Esophagus squamous epithelium (tissue), 5 donors: Measurements from ENCODE around the gene ORM1. TPM values are rescaled to one million over a fixed set of nuclear protein-coding genes. Genes with fewer than 3 reads are reported as not detected.

Source experiments
- DNase-seq: peaks from one replicate; lab custom pipeline; 2025; lab: John Stamatoyannopoulos, UW
- H3K27ac ChIP-seq, 4 donors: fragments of 200-600 bp; sonication (generic); one replicate each; pipeline ENCODE4 v1.5.1; 2016 to 2019; ENCODE audit warnings: mild to moderate bottlenecking in 1 of 4
- H3K27me3 ChIP-seq, 4 donors: fragments of 200-600 bp; sonication (generic); 1 replicate in 3 of 4; 2 replicates in 1 of 4; pipeline versions ENCODE4 v1.5.1 to v1.6.0; 2017 to 2021; ENCODE audit warnings: antibody characterized with exemption in 1 of 4
- H3K36me3 ChIP-seq, 3 donors: fragments of 200-600 bp; sonication (generic); one replicate each; pipeline ENCODE4 v1.5.1; 2016 to 2019
- H3K4me1 ChIP-seq, 3 donors: fragments of 200-600 bp; sonication (generic); one replicate each; pipeline ENCODE4 v1.5.1; 2017 to 2019
- H3K4me3 ChIP-seq, 4 donors: fragments of 200-600 bp; sonication (generic); 1 replicate in 3 of 4; 2 replicates in 1 of 4; pipeline ENCODE4 v1.5.1; 2016 to 2019; ENCODE audit warnings: mild to moderate bottlenecking in 2 of 4, moderate library complexity in 1 of 4
- H3K9me3 ChIP-seq, 3 donors: fragments of 200-600 bp; sonication (generic); one replicate each; pipeline ENCODE4 v1.5.1; 2016 to 2019
- CTCF ChIP-seq, 6 experiments: fragments of 450-650 bp in 4 of 6; fragments of 200-600 bp in 2 of 6; sonication (generic) in 2 of 6; IDR thresholded peaks; one replicate each; pipeline ENCODE4 v1.5.1; 2016 to 2019; ENCODE audit warnings: antibody characterized with exemption in 6 of 6, mild to moderate bottlenecking in 4 of 6, moderate library complexity in 4 of 6
- POLR2A ChIP-seq, 4 donors: fragments of 450-650 bp; IDR thresholded peaks; one replicate each; pipeline ENCODE4 v1.6.1; 2017; ENCODE audit warnings: antibody characterized with exemption in 4 of 4, mild to moderate bottlenecking in 4 of 4, moderate library complexity in 3 of 4
- WGBS, 2 donors: methylation state at CpG; one replicate each; pipeline ENCODE4 v1.1.5; 2018; 5-methylcytosine and 5-hydroxymethylcytosine counted together
- intact Hi-C: fragments of 100-400 bp; cut with DNase I; formaldehyde crosslinking; loops from one replicate; pipeline ENCODE4 v1.15.0; 2022
- total RNA-seq, 4 donors: library from RNA; depleted of rRNA; stranded (reverse); fragments of >200 nt; gene quantifications; one replicate each; pipeline ENCODE4 v1.1.0, GENCODE V29; 2016
- donor health status: DM: yes; HTN: yes; CAD: no.

The ORM1 gene
- total RNA-seq, 4 donors from 2014 or later: 0.41 TPM; not detected in 3

DNA sequence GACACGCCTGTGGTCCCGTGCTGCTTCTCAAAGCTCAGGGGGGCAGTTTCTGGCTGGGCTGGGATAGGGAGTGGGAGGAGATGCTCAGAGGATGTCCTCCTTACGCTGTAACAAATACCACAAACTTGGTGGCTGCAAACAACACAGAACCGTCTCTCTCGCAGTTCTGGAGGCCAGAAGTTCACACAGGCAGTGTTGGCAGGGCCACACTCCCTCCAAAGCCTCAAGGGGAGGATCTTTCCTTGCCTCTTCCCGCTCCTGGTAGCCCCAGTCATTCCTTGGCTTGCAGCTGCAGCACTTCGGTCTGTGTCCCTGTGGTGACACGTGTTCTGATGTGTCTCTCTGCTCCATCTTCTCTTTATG lies 10.4 kb upstream of the ORM1 start:
- 73 to 78% methylated on average over 6 to 8 of the region's 8 CpGs for WGBS, 2 donors

DNA sequence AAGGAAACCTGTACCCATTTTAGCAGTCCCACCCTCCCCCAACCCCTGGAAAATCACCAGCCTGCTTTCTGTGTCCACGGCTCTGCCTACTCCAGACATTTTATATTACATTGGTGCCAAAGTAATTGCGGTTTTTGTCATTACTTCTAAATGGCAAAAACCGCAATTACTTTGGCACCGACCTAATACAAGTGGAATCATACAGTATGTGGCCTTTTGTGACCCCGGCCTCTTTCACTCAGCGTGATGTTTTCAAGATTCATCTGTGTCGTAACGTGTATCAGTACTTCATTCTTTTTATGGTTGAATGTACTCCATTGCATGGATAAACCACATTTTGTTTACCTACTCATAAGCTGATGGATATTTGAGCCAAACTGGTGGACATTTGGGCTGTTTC lies 9.7 kb upstream of the ORM1 start:
- Histone ChIP-seq H3K27me3 (no peaks in the 10 kb centered on the region), H3K4me3 (no peak overlapping the region), H3K9me3 (no peaks in the 10 kb centered on the region), H3K36me3 (peaks cover 0 to 19% (median 0%) of the 10 kb centered on the region in 3 donors), H3K4me1 (peaks cover 0 to 4% (median 0%) of the 10 kb centered on the region in 3 donors), H3K27ac (no peak overlapping the region)
- DNase-seq: no peak
- 81 to 87% methylated on average over 8 of the region's 8 CpGs for WGBS, 2 donors
- intact Hi-C loops: no loop called here
- no peak for TF ChIP-seq CTCF (IDR thresholded peaks at IDR 0.05)
- TF ChIP-seq POLR2A (IDR thresholded peaks at IDR 0.05): no peak

More for the DNA sequence above, 10.4 kb upstream of the ORM1 start:
- no peak for TF ChIP-seq CTCF (IDR thresholded peaks at IDR 0.05)
- no peak for TF ChIP-seq POLR2A (IDR thresholded peaks at IDR 0.05)
- peaks cover 0 to 26% (median 0%) of the 10 kb centered on the region in 3 donors for H3K36me3 ChIP-seq
- no peaks in the 10 kb centered on the region for H3K9me3 ChIP-seq
- no peak overlapping the region for H3K4me3 ChIP-seq
- no peak for DNase-seq
- no peaks in the 10 kb centered on the region for H3K27me3 ChIP-seq
- intact Hi-C loops: no loop called here
- H3K4me1 ChIP-seq: peaks cover 0 to 4% (median 0%) of the 10 kb centered on the region in 3 donors
- no peak overlapping the region for H3K27ac ChIP-seq

GRCh38 chr9:114314256-114314867 lies 8.5 kb upstream of the ORM1 start:
- no peak overlapping the region for H3K4me3 ChIP-seq
- H3K27me3 ChIP-seq: peaks cover 0 to 10% (median 0%) of the 10 kb centered on the region in 4 donors
- intact Hi-C loops: no loop called here
- no peaks in the 10 kb centered on the region for H3K9me3 ChIP-seq
- H3K36me3 ChIP-seq: peaks cover 0 to 9% (median 0%) of the 10 kb centered on the region in 3 donors
- DNase-seq: no peak
- TF ChIP-seq POLR2A (IDR thresholded peaks at IDR 0.05) (no peak), CTCF (IDR thresholded peaks at IDR 0.05) (no peak)
- H3K27ac ChIP-seq: no peak overlapping the region
- H3K4me1 ChIP-seq: peaks cover 0 to 4% (median 0%) of the 10 kb centered on the region in 3 donors
- 57 to 58% methylated on average over 7 of the region's 7 CpGs for WGBS, 2 donors

GRCh38 chr9:114314881-114315722 lies 7.8 kb upstream of the ORM1 start:
- 67 to 76% methylated on average over 8 of the region's 8 CpGs for WGBS, 2 donors
- Histone ChIP-seq H3K27ac (no peak overlapping the region), H3K36me3 (peaks cover 0 to 9% (median 0%) of the 10 kb centered on the region in 3 donors)

More at GRCh38 chr9:114314881-114315722, 7.8 kb upstream of the ORM1 start:
- intact Hi-C loops: no loop called here
- TF ChIP-seq POLR2A (IDR thresholded peaks at IDR 0.05) (no peak), CTCF (IDR thresholded peaks at IDR 0.05) (no peak)
- no peaks in the 10 kb centered on the region for H3K9me3 ChIP-seq
- H3K4me1 ChIP-seq: peaks cover 0 to 4% (median 0%) of the 10 kb centered on the region in 3 donors
- DNase-seq: no peak
- peaks cover 0 to 12% (median 0%) of the 10 kb centered on the region in 4 donors for H3K27me3 ChIP-seq
- no peak overlapping the region for H3K4me3 ChIP-seq
